ENCODE measurements around the gene VPS33B. TPM values are rescaled to one million over a fixed set of nuclear protein-coding genes. Genes with fewer than 3 reads are reported as not detected.

The VPS33B gene
- total and polyA plus RNA-seq, 2 of the 8 experiments (the other 6 are each of a cell fraction or from before 2014, with no cell fraction given): 11.8 to 17.3 TPM

- FAIRE-seq (no peak), DNase-seq (ENCODE audit: low read depth in 1 of 2, low spot score in 2 of 2) (no peak)
- Histone ChIP-seq H4K5ac (ENCODE audit: insufficient read length, low read depth, low read length) (no peak overlapping the region), H3K9ac (replicated peaks in 1 of 4; ENCODE audit: extremely low read depth in 1 of 4, low read depth in 3 of 4, low read length in 3 of 4) (no peak overlapping the region), H3K4ac (replicated peaks; ENCODE audit: insufficient read length, low read depth, low read length) (no peak overlapping the region), H4K8ac (ENCODE audit: extremely low read depth, insufficient read depth, low read length) (no peak overlapping the region), H3K79me1 (ENCODE audit: low read depth, low read length) (peaks cover 6% of the 10 kb centered on the region), H3K9me3 (ENCODE audit: insufficient read depth in 2 of 2, low read depth in 1 of 2, low read length in 1 of 2) (no peaks in the 10 kb centered on the region), H4K20me1 (replicated peaks in 1 of 2; ENCODE audit: control insufficient read depth in 1 of 2, insufficient read depth in 2 of 2, low read length in 2 of 2) (peaks cover 15% of the 10 kb centered on the region in 2 experiments), H4K91ac (replicated peaks; ENCODE audit: insufficient read length, low read length) (no peak overlapping the region), H3K23ac (ENCODE audit: insufficient read length) (no peak overlapping the region), H2AFZ (ENCODE audit: low read length) (no peak overlapping the region), H3K36me3 (ENCODE audit: control insufficient read depth in 2 of 4, insufficient read depth in 4 of 4, low read length in 3 of 4) (peaks cover 6 to 12% (median 10%) of the 10 kb centered on the region in 4 experiments), H2BK15ac (ENCODE audit: low read length) (no peak overlapping the region), H3K23me2 (ENCODE audit: low read depth, low read length) (peaks cover 1% of the 10 kb centered on the region; the same call in 1 of the 2 replicates), H3K56ac (replicated peaks; ENCODE audit: insufficient read length, low read depth, low read length) (no peak overlapping the region), H3K4me3 (ENCODE audit: extremely low read depth in 1 of 4, insufficient read depth in 2 of 4, low read depth in 3 of 4, low read length in 4 of 4) (no peak overlapping the region), H3K4me1 (replicated peaks in 1 of 4; ENCODE audit: control insufficient read depth in 3 of 4, insufficient read depth in 4 of 4, low read length in 3 of 4) (peaks cover 0 to 3% (median 1%) of the 10 kb centered on the region in 4 experiments; a peak in 1 of 7 replicates), H2BK5ac (ENCODE audit: low read depth, low read length) (no peak overlapping the region), H2BK20ac (ENCODE audit: low read length) (no peak overlapping the region), H3K79me2 (ENCODE audit: control insufficient read depth in 1 of 2, insufficient read depth in 2 of 2, low read length in 2 of 2) (peaks cover 38 to 93% of the 10 kb centered on the region in 2 experiments), H3K18ac (ENCODE audit: extremely low read depth, low read length) (no peak overlapping the region), H3K4me2 (ENCODE audit: insufficient read depth in 1 of 2, low read depth in 2 of 2, low read length in 2 of 2) (no peak overlapping the region), H2AK5ac (ENCODE audit: low read depth, low read length) (no peak overlapping the region), H3K27me3 (replicated peaks in 1 of 4; ENCODE audit: control insufficient read depth in 3 of 4, extremely low read depth in 1 of 4, insufficient read depth in 3 of 4, low read length in 3 of 4) (no peaks in the 10 kb centered on the region), H3K14ac (ENCODE audit: insufficient read length) (no peak overlapping the region), H3K27ac (ENCODE audit: low read depth, low read length) (no peak overlapping the region), H2BK12ac (ENCODE audit: low read depth, low read length) (no peak overlapping the region), H2BK120ac (replicated peaks; ENCODE audit: low read depth, low read length) (no peak overlapping the region)
- ChIA-PET CTCF (ENCODE audit: partially characterized antibody) (interaction anchor here (0.9 to 2.0 kb wide), 4 partner anchors 45 to 270 kb away, joined by 3 to 6 read pairs (median 4); partner anchors contain the start of gene UNC45A), POLR2A (ENCODE audit: partially characterized antibody) (interaction anchor here (1.4 to 3.5 kb wide), 3 partner anchors 11 to 30 kb away, joined by 4 to 10 read pairs (median 8); no protein-coding TSS in a partner anchor)
- 90% methylated on average over 6 of the region's 6 CpGs; no CpG with 5 or more reads in 1 of the 2 experiments for WGBS, 2 experiments (ENCODE audit: extremely low coverage in 1 of 2, insufficient coverage in 1 of 2, insufficient read length in 1 of 2, insufficient replicate concordance in 2 of 2, low coverage in 1 of 2, low lambda C conversion rate in 2 of 2, missing lambda C conversion rate in 1 of 2)
- TF ChIP-seq GABPA (IDR thresholded peaks at IDR 0.05; ENCODE audit: borderline replicate concordance, insufficient read depth, low read length) (no peak), SIX5 (IDR thresholded peaks at IDR 0.05; ENCODE audit: low read depth, low read length) (no peak), CEBPB (IDR thresholded peaks at IDR 0.05; ENCODE audit: low read depth, low read length) (no peak), RBBP5 (IDR thresholded peaks at IDR 0.05; ENCODE audit: borderline replicate concordance, low read depth, low read length) (no peak), NRF1 (IDR thresholded peaks at IDR 0.05; ENCODE audit: low read depth, low read length) (no peak), HDAC6 (IDR thresholded peaks at IDR 0.05; ENCODE audit: low read depth, low read length) (no peak), SIRT6 (IDR thresholded peaks at IDR 0.05; ENCODE audit: low read length) (no peak)
Observed at GRCh38 chr15:90988296-90988695, 34.1 kb downstream of the VPS33B start.

Data from H1 (cell line).